GM19452 (cell line): ENCODE measurements around the gene LGR4.

ENCODE experiments used
- ATAC-seq: cut with Tn5 transposase; IDR thresholded peaks from one replicate; pipeline ENCODE4 v1.9.1; 2021; ENCODE audit not compliant: unreplicated experiment

The LGR4 gene

GRCh38 chr11:27433742-27434141, 38.8 kb downstream of the LGR4 start:
- ATAC-seq: no peak

DNA sequence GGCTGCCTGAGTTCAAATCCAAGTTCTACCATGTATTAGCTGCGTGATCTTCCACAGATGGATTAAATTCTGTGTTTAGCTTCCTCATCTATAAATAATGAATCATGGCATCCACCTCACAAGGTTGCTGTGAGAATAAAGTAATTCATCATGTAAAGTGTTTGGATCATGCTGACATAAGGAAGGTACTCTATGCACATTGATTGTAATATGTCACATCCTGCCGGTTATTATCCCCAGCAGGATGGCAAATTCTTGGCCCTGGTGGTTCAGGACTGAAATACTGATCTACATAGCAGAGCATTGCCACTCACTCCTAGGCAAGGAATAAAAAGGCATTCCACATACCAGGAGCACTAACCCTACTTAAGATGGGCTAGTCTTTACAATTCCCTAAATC, 40.8 kb downstream of the LGR4 start:
- ATAC-seq: no peak

- no peak for ATAC-seq
Observed at GRCh38 chr11:27429761-27430393, 42.7 kb downstream of the LGR4 start.

- no peak for ATAC-seq
Observed at GRCh38 chr11:27427183-27427980, 45.2 kb downstream of the LGR4 start.

GRCh38 chr11:27425814-27426213, 46.8 kb downstream of the LGR4 start:
- ATAC-seq: no peak

- ATAC-seq: no peak
Observed at GRCh38 chr11:27423125-27423524, 49.5 kb downstream of the LGR4 start.

DNA sequence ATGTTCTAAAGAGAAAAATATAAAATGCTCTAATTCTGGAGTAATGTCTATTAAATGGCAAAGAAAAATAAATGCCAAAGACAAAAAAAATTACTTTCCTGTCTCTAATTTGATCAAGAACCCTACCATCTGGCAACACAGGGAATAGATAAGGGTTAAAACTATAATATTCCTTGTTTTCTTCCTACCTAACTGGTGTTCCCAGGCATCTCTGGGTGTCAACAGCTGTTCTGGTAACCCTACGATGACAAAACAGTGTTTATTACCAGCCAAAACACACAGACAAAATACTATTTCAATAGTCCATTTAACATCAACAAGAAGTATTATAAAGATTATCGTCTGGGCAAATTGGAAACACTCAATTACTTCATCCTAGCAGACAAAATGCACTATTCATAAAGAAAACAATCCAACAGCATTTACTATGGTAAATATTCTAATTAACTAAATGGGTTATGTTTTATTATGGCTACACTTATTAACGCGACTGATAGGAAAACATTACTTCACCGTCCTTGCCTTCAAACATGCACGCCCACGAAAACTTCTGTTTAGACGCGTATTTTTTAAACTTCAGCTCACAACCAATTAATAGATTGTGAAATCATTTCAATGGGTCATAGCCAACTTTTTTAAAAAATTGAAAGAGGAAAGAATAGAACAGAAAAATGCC, 50.6 kb downstream of the LGR4 start:
- ATAC-seq: no peak

- no peak for ATAC-seq
Observed at GRCh38 chr11:27420722-27421572, 51.6 kb downstream of the LGR4 start.

DNA sequence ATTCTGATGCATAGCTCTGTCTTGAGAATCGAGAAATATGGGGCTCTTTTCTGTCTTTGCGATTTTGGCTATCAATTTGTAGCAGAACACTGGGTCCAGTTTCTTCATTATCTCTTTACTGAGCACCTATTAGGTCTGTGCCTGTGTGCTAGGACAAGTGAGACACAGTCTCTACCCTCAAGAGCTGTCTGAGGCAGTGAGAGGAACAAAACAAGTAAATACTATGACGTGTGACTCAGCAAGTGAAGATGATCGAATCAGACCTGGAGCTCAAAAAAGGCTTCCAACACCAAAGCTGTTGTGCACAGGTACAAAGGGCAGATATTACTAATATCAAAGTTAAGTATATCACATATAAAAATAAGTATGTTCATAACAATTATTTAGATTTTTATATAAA, 52.4 kb downstream of the LGR4 start:
- ATAC-seq: no peak

- no peak for ATAC-seq
Observed at GRCh38 chr11:27418356-27418755, 54.2 kb downstream of the LGR4 start.

GRCh38 chr11:27416568-27417176, 55.9 kb downstream of the LGR4 start:
- no peak for ATAC-seq

GRCh38 chr11:27414644-27415043, 57.9 kb downstream of the LGR4 start:
- no peak for ATAC-seq

- no peak for ATAC-seq
Observed at GRCh38 chr11:27413218-27413617, 59.4 kb downstream of the LGR4 start.

DNA sequence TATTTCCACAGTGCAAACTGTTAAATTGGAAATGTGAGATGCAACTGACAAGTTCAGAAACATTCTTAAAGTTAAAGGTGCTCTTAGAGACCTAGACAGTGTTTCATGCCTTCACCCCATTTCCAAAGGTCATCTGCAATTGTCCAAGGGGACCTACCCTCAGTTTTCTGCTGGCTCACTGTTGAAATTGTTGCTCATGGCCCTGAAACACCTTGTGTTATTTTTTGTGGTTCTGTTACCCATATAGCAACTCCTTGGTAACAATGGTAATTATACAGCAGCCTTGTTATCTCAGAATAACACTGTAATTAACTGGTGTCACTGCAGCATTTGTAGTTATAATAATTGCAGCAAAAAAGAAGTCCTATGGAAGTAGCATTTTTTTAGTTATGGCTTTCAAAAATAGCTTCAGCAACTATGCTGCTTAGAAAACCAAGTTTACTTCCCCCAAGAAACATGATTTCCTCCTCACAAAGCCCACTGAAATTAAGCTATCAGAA, 60.3 kb downstream of the LGR4 start:
- ATAC-seq: no peak

DNA sequence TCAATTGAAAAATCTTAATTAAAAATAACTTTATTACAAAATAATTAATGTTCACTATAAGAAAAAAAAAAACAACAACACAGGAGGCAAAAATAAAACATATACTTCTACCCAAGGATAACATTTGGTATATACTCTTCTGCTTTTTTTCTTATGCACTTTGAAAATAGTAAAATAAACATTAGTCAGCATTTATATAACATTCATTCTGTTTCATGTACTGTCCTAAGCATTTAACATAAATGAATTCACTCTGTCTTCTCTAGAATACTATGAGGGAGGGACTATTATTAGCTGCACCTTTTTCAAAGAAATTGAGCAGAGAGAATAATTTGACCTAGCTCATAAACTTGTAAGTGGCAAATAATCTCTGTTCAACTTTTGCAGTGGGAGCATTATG, 61.3 kb downstream of the LGR4 start:
- no peak for ATAC-seq

GRCh38 chr11:27410272-27410671, 62.3 kb downstream of the LGR4 start:
- no peak for ATAC-seq

DNA sequence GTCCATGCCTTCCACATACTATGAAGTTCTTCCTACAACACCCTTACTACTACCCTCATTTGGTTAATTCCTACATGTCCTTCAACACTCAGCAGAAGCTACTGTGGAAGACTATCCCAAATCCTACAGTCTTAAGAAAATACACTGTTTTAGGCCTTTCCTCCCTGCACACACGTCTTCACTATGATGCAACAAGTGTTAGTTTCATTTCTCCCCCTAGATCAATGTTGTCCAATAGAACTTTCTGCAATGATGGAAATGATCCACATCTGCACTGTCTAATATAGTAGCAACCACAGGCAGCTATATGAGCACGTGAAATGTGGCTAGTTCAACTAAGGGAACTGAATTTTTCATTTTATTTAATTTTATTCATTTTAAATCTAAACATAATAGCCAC, 62.8 kb downstream of the LGR4 start:
- ATAC-seq: no peak

DNA sequence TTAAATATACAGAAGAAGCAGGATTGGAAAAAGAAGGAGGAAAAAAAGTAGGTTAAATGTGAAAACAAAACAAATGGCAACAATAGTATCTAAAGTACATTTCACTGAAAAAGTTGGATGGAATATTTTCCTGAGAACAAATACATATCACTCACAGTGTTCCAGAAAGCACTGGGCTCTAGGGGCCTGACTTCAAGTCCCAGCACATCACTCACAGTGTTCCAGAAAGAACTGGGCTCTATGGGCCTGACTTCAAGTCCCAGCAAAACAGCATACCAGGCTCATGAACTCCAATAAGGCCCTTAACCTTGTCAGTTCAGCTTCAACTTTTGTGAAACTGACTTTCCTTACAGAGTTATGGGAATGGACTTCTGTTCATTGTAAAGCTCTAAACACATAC, 63.5 kb downstream of the LGR4 start:
- ATAC-seq: no peak

DNA sequence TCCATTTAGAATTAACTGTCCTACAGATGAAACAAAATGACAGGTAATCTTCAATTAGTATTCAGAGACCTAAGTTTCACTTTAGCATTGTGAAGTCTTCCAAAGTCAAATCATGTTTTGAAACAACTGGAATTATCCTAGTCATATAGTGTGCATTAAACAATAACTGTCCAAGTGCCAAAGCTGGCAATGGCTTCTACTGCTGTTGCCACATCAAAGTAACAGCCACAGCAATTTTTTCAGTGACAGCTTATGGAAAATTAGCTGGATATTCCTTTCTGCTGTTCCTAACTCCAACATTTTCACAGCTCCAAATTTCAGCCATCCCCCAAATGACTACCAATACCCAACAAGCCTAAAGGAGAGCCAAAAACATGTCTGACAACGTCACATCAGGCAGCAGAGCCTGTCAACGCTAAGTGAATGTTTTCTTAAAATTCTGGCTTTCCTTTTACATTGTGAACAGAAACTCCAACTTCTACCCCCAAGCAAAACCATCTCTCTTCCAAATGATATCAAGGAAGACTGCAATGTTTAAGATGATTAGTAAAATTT, 64.3 kb downstream of the LGR4 start:
- ATAC-seq: no peak
